ENCODE measurements around the gene FADS6.
"Not testable (repeated sequence)": the region's sequence is repeated elsewhere in the genome, so short reads cannot be mapped to it uniquely, and the experiment has no call there.

Gene FADS6

DNA sequence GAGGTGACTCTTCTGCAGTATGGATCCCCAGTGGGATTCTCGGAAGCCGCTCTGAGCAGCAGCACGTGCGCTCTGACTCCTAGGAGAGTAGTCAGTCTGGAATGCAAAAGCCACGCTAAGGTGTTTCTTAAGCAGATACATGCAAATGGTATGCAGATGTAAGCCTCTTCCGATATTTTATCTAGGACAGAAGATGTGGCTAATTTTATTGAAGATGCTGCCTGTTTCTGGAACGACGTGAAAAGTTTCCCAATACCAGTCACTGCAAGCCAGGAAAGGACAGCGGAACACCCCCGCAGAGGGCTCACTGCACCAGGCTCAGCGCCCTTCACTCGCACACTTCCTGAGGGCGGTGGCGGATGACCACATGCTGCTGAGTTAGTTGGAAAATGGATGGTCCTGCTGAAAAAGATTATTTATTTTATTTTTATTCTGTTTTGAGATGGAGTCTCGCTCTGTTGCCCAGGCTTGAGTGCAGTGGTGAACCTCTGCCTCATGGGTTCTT, 10.1 kb downstream of the FADS6 start:
- no peak for DNase-seq

DNA sequence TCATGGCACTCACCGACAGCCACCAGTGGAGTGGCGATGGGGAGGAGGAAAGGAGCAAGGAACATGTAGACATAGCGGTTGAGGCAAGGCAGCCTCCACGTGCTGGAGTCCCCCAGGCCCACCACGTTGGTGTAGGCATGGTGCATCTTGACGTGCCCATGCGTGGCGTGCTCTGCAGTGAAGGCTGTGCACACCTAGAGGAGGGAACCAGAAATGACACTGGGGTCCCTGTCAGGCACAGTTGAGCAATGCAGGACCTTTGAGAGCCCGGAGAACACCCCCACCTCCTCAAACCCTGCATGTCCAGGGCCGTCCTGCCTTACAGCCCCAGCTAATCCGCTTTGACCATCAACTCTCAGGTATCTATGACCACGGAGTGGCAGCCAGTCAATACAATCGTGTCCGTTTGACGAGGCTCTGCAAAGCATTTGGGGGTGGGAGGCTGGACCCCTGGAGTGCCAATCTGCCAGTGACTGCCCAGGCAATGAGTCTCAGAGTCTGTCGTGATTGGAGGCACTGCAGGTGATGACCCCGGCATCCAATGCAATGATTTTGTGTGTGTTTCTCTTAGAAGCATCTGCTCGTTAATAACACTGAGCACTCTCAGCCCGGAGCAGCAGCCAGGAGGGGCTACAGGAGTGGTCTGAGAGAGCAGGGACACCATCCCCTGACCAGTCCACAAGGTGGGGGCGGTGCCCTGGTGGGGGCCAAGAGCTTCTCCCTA, 10.8 kb downstream of the FADS6 start:
- no peak for DNase-seq

DNA sequence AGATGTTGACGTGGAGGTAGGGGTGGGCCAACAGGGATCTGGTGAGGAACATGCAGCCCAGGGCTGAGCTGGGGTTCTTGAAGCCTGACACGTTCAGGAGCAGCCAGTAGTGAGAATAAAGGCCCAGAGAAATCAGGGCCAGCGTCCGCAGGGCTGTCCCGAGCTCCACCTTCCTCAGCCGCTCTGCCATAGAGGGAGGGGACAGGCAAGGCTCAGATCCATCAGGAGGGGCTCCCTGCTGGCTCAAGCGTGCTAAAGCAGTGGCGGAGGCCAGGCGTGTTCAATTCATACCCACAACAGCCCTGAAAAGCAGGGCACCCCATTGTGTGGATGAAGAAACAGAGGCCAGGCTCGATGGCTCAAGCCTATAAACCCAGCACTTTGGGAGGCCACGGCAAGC, 12.4 kb downstream of the FADS6 start:
- DNase-seq = no peak

DNA sequence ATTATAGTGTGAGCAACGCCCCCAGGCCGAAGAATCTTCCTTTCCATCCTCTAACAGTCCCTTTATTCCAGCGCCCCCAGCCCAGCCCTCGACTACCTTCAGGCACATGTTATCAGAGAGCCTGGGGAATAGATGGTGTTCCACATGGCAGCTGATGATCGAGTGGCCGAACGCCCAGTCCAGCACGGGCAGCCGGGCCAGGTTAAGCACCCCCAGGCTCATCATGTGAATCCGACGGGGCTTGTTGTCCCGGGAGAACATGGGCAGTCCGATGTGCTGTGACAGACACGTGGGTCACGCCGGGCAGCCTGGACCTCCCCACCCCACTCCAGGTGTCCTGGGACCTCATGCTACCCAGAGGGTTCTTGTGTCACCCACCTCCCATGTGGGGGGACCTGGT, 14.1 kb downstream of the FADS6 start:
- no peak for DNase-seq

GRCh38 chr17:74878658-74879057, 14.8 kb downstream of the FADS6 start:
- DNase-seq = no peak

GRCh38 chr17:74877592-74878548, 15.6 kb downstream of the FADS6 start:
- no peak for DNase-seq

- DNase-seq = no peak
Measured at GRCh38 chr17:74875977-74876593, 17.3 kb downstream of the FADS6 start.

GRCh38 chr17:74875155-74875976, 18.1 kb downstream of the FADS6 start:
- no peak for DNase-seq

DNA sequence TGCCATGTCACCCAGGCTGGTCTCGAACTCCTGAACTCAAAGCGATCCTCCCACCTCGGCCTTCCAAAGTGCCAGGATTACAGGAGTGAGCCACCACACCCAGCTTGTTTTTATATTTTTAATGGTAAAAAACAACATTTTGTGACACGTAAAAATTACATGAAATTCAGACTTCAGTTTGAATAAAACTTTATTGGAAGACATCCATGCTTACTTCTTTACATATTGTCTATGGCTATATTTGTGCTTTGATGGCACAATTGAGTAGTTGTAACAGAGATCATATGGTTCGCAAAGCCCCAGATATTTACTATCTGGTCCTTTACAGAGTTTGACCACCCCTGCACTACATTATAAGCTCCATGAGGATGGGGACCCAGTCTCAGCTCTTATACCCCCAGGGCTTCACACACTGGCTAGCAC, 18.8 kb downstream of the FADS6 start:
- no peak for DNase-seq

DNA sequence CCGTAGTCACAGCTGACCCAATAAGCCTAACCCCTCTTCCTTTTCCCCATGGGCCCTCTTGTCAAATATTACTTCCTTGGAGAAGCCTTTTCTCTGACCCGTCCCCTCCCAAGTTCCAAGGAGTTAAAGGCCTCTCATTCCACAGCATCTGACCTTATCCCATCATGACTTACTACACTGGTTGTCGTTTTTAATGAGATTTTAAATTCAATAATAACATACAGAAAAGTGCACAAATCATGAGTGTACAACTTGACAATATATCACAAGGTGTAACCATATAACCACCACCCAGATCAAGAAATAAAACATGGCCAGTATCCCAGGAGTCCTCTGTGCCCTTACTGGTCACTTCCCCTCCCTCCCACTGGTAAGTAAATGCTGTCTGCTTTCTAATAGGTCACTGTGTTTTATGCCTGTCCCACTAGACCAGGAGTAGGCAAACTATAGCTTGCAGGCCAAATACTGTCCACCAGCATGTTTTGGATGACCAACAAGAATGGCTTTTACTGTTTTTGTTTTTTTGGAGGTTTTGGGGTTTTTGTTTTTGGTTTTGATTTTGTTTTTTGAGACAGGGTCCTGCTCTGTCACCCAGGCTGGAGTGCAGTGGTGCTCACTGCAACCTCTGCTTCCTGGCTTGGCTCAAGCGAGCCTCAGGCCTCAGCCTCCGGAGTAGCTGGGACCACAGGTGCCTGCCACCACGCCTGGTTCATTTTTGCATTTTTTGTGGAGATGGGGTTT, 19.4 kb downstream of the FADS6 start:
- DNase-seq = no peak

DNA sequence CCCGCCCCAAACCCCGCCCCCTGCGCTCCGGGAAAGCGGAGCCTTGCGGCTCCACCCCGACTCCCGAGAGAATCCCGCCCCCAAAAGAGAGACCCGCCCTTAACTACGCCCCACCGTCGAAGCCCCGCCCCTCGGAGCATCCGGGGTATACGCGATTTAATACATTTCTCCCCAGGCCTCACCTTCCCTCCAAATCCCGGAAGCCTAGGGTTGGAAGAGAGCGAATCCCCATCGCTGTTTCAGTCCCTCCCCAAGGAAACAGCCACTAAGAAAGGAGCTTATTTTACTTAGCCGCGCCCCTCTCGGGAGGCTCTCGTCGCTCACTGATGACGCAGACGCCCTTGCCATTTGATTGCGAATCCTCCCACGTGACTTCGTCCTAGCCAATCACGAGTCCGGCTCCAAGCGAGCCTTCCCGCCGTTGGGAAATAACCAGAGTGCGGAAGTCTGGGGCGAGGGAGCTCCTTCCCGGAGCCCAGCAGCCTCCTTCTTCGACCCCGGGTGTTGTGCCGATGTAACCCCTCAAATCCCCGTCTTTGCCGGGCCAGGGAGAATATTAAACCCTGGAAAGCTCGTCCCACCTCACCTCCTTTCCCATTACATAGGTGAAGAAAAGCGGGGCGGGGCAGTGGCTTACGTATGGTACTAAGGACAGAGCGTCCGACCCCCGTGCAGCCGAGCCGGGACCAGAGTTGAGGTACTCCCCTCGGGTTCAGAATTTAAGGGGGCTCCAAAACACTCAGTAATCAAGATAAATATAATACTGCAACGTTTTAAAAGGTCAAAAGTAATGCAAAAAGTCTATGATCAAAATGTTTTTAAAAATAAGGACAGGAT, 20.2 kb downstream of the FADS6 start:
- peak; percentile 99 for DNase-seq

DNA sequence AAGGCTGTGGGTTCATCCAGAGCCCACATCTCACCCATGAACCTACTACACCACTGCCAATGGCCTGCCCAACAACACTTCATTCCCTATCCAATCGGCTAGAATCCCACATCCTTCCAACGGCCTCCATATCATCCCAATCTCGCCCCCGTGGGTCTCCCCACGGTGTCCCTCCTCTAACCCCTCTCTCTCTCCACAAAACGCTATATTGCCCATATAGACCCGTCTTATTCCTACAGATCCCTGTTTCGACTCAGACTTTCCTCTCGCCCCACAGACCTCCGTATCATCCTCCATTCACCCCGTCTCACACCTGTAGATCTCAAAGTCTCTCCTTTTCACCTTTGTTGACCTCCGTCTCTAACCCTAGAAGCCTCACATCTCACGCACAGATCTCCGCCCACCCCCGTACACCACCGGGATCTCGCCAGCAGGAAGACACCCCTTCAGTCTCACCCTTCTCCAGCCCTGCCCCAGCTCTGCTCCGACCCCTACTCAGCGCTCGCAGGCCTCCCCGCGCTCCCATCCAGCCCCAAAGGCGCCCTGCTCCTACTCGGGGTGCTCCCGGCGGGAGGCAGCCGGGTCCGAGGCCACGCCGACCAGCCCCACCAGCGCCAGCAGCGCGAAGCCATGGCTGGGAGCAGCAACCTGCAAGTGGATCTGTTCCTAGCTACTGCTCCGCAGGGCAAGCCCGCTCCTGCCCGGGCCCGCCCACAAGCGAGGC, 21.0 kb downstream of the FADS6 start, which contains the start of gene FDXR:
Gene FDXR (minus strand): TSS at position 682 of the 724 bp plus-strand sequence. CDS start 50 bp downstream, at position 632.
- no peak for DNase-seq

- DNase-seq = no peak
Measured at GRCh38 chr17:74871356-74872076, 21.9 kb downstream of the FADS6 start.

GRCh38 chr17:74870512-74870911, 22.9 kb downstream of the FADS6 start:
- no peak for DNase-seq

- DNase-seq = not testable (repeated sequence)
Measured at GRCh38 chr17:74870028-74870427, 23.4 kb downstream of the FADS6 start.

- no peak for DNase-seq
Measured at GRCh38 chr17:74868908-74869255, 24.6 kb downstream of the FADS6 start.

DNA sequence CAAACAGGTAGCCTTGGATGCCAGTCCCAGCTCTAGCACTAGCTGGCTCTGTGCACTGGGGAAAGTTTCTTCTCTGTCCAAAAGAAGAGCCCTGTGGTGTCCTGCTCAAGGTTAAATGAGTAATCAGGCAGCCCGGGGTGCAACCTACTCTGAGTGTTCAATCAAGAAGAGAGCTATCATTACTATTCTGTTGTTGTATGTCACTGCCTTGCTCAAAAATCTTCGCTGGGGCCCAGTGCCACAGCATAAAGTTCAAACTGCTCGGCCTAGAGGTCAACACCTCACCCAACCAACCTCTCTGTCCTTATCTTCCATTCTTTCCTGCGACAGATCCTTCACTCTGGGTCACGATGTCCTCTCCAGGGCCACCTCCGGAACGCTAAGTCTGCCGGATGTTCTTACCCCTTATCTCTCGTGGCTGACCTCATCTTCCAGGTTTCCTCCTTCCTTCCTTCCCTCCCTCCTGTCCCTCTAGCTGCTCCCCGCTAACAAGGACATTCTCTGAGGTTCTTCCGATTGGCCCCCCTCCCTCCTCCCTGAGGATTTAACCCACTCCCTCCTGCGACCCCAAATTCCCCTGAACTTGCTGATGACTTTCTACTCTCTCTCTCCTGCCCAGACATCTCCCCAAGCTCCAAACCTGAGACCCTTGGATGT, 25.1 kb downstream of the FADS6 start:
- no peak for DNase-seq

GRCh38 chr17:74866198-74866835, 27.1 kb downstream of the FADS6 start:
- no peak for DNase-seq

Measured in CD4-positive, alpha-beta T cell treated with Interleukin-12 subunit alpha and Interleukin-12 subunit beta, for 1 hour (primary cell).